H1 (cell line): Measurements from ENCODE around the gene G6PC1. TPM values are rescaled to one million over a fixed set of nuclear protein-coding genes. Genes with fewer than 3 reads are reported as not detected.

ENCODE experiments used
- ASH2L ChIP-seq: fragments of 200-600, 300-600 bp; sonication (generic); IDR thresholded peaks from one replicate; pipeline ENCODE4 v1.7.1; 2017; ENCODE audit warnings: low read length
- CTBP2 ChIP-seq: IDR thresholded peaks from 2 replicates; pipeline ENCODE4 v1.7.0; 2011; ENCODE audit warnings: borderline replicate concordance, mild to moderate bottlenecking, moderate library complexity, mixed read lengths, low read length; ENCODE audit not compliant: insufficient read depth, insufficient read length
- CTCF ChIP-seq, 3 experiments: IDR thresholded peaks; 1 replicate in 2 of 3; 2 replicates in 1 of 3; pipeline versions ENCODE4 v1.5.1 to v1.6.1; 2011; ENCODE audit warnings: low read length in 3 of 3, mild to moderate bottlenecking in 3 of 3, inconsistent platforms in 2 of 3, low read depth in 1 of 3, moderate library complexity in 1 of 3; ENCODE audit not compliant: insufficient read depth in 1 of 3; ENCODE audit errors: control extremely low read depth in 1 of 3
- FOSL1 ChIP-seq: IDR thresholded peaks from 2 replicates; pipeline ENCODE4 v1.6.1; 2011; ENCODE audit warnings: mild to moderate bottlenecking, low read depth, low read length, moderate library complexity; ENCODE audit not compliant: insufficient read depth
- MAFK ChIP-seq: IDR thresholded peaks from 2 replicates; pipeline ENCODE4 v1.6.1; 2012; ENCODE audit warnings: low read depth, mild to moderate bottlenecking, improper control_type of control experiment, low read length
- polyA plus RNA-seq, 7 experiments: library from polyadenylated mRNA; depleted of rRNA in 3 of 7; stranded (reverse) in 5 of 7; unstranded in 2 of 7; fragments of >200 nt in 5 of 7; fragments of 200-250 nt in 2 of 7; gene quantifications; 1 replicate in 5 of 7; 2 replicates in 1 of 7; 4 replicates in 1 of 7; pipeline versions ENCODE4 v1.2.1 to v1.2.3, GENCODE V29; 2011 to 2013; ENCODE audit warnings: missing spikeins in 2 of 7, mixed read lengths in 2 of 7
- total RNA-seq: library from RNA; stranded (reverse); fragmentation: NEBNext Ultra II Directional; extraction: Animal tissue kit (Norgen Biotek cat#: 25700); gene quantifications from 2 replicates; pipeline ENCODE4 v1.2.1, GENCODE V29; 2021

Gene G6PC1
- total and polyA plus RNA-seq, 2 of the 8 experiments (the other 6 are each of a cell fraction or from before 2014, with no cell fraction given) = 0.02 TPM; not detected in 1

DNA sequence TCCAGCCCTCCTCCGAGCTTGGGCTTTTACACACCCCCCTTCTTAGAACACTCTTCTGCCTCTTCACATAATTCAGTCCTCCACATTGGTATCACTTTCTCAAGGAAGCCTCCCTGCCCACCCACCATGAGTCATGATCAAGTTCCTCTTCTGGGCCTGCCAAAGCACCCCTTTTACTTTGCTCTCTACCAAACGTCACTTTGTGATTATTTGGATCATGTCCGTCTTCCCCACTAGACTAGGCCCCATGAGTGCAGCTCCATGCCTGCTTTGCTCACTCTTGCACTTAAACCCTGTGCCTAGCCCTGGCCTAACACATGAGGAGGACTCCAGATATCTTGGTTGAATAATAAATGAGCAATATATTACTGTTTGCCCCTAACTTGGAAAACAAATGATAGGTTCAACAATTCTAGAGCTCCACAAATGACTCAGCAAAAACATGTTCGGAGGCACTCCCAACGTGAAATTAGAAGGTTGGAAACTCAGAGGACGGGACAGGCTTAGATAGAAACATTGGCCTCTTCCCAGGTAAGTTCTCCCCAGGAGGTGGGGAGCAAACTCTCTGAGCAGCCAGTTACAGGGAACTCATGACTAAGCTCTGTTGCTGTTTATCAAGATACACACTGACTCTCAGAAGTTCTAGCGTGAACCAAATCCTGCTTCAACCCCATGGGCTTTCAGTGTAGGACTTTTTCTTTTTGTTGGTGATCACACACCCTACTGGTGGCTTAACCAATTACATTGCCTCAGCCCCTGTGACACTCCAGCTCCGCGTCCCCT lies 28.3 kb downstream of the G6PC1 start (continued):
- no peak for TF ChIP-seq CTBP2
- peak; percentile 82 for TF ChIP-seq MAFK
- TF ChIP-seq ASH2L = peak; percentile 27
- TF ChIP-seq FOSL1 = no peak
- peak; percentile 38 to 65 (median 62) for TF ChIP-seq CTCF (IDR thresholded peaks at IDR 0.05; ENCODE audit: control extremely low read depth in 1 of 3, insufficient read depth in 1 of 3, low read depth in 1 of 3, low read length in 3 of 3)
